Lower lobe of right lung (tissue), 2 donors: Measurements from ENCODE around the gene CAPS. TPM values are rescaled to one million over a fixed set of nuclear protein-coding genes. Genes with fewer than 3 reads are reported as not detected.
"Not testable (repeated sequence)": the region's sequence is repeated elsewhere in the genome, so short reads cannot be mapped to it uniquely, and the experiment has no call there.

ENCODE experiments used
- ATAC-seq, 2 donors: fragments of 200-7000 bp; cut with Tn5 transposase; one replicate each; pipeline ENCODE4 v1.9.1; 2020 to 2022; ENCODE audit warnings: mild to moderate bottlenecking in 2 of 2, moderate library complexity in 2 of 2
- DNase-seq: peaks from one replicate; pipeline ENCODE4 v3.0.0-alpha.2; 2020
- H3K27ac ChIP-seq: fragments of 200-600 bp; one replicate; pipeline ENCODE4 v1.8.0; 2022
- H3K27me3 ChIP-seq: fragments of 200-600 bp; one replicate; pipeline ENCODE4 v1.8.0; 2022; ENCODE audit warnings: low read depth
- H3K36me3 ChIP-seq: fragments of 200-600 bp; one replicate; pipeline ENCODE4 v1.8.0; 2022; ENCODE audit warnings: mild to moderate bottlenecking
- H3K4me1 ChIP-seq: fragments of 200-600 bp; one replicate; pipeline ENCODE4 v1.8.0; 2022
- H3K4me3 ChIP-seq: fragments of 200-600 bp; one replicate; pipeline ENCODE4 v1.8.0; 2022; ENCODE audit warnings: mild to moderate bottlenecking
- H3K9me3 ChIP-seq: fragments of 200-600 bp; one replicate; pipeline ENCODE4 v1.8.0; 2022
- intact Hi-C: fragments of 100-400 bp; cut with DNase I; formaldehyde crosslinking; loops from one replicate; pipeline ENCODE4 v1.11.0; 2022
- total RNA-seq: library from RNA; stranded (reverse); fragmentation: NEBNext Ultra II Directional; extraction: Animal tissue kit (Norgen Biotek cat#: 25700); gene quantifications from one replicate; pipeline ENCODE4 v1.2.1, GENCODE V29; 2021
- TF ChIP-seq, protein P1 (sequence below): fragments of 200-600 bp; IDR thresholded peaks from one replicate; pipeline ENCODE4 v1.8.0; 2022; ENCODE audit warnings: antibody characterized with exemption, mild to moderate bottlenecking
- donor health status: DM: no; HTN: yes; CAD: no; lungs with severe emphysema.

CAPS gene
- total RNA-seq, 1 donor from 2014 or later = 76.7 TPM

DNA sequence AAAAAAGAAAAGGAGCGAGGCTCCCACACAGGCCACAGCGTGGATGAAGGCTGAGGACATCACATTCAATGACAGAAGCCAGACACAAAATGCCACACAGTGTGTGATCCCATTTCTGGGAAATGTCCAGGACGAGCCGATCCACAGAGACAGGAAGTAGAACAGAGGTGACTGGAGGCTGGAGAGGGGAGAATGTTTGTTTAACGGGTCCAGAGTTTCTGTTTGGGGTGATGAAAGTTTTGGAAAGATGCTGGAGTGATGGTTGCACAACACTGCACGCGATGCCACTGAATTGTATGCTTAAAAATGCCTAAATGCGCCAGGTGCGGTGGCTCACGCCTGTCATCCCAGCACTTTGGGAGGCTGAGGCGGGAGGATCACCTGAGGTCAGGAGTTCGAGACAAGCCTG, 43.1 kb upstream of the CAPS start:
- H3K9me3 ChIP-seq = no peaks in the 10 kb centered on the region
- DNase-seq (no peak), ATAC-seq (no peak)
- H3K27ac ChIP-seq = no peak overlapping the region
- TF ChIP-seq, protein P1, sequence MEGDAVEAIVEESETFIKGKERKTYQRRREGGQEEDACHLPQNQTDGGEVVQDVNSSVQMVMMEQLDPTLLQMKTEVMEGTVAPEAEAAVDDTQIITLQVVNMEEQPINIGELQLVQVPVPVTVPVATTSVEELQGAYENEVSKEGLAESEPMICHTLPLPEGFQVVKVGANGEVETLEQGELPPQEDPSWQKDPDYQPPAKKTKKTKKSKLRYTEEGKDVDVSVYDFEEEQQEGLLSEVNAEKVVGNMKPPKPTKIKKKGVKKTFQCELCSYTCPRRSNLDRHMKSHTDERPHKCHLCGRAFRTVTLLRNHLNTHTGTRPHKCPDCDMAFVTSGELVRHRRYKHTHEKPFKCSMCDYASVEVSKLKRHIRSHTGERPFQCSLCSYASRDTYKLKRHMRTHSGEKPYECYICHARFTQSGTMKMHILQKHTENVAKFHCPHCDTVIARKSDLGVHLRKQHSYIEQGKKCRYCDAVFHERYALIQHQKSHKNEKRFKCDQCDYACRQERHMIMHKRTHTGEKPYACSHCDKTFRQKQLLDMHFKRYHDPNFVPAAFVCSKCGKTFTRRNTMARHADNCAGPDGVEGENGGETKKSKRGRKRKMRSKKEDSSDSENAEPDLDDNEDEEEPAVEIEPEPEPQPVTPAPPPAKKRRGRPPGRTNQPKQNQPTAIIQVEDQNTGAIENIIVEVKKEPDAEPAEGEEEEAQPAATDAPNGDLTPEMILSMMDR = no peak
- intact Hi-C loops = no loop called here
- no peaks in the 10 kb centered on the region for H3K4me1 ChIP-seq
- no peaks in the 10 kb centered on the region for H3K36me3 ChIP-seq
- no peak overlapping the region for H3K4me3 ChIP-seq
- no peaks in the 10 kb centered on the region for H3K27me3 ChIP-seq

DNA sequence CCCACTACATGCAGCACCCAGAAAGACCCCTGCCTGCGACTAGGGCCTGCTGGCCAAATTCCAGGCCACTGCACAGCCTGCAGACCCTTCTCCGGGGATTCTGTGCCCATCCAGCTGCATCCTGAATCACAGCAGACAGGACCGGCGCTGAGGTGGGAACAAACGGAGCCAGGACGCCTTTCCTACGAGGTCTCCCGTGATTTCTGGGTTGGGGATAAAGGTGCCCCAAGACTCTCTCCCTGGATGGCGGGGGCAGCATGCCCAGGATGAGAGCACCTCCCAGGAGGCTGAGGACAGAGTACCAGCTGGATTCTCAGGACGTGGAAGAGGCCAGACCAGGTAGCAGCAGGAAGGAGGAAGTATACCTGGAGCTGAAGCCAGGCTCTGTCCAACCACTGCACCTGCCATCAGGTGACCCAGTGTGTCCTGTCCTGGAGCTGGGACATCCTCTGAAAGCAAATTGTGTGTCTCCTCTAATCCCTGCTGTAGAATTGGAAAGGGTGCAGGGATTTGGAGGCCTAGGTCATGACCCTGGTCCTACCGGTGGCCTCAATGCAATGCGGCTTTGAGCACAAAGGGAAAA, 40.3 kb upstream of the CAPS start:
- ATAC-seq = no peak
- Histone ChIP-seq H3K27ac (no peak overlapping the region), H3K4me1 (no peaks in the 10 kb centered on the region), H3K4me3 (no peak overlapping the region), H3K36me3 (no peaks in the 10 kb centered on the region), H3K9me3 (no peaks in the 10 kb centered on the region), H3K27me3 (peaks cover 11% of the 10 kb centered on the region)
- intact Hi-C loops = no loop called here
- TF ChIP-seq, protein P1 = no peak
- no peak for DNase-seq

DNA sequence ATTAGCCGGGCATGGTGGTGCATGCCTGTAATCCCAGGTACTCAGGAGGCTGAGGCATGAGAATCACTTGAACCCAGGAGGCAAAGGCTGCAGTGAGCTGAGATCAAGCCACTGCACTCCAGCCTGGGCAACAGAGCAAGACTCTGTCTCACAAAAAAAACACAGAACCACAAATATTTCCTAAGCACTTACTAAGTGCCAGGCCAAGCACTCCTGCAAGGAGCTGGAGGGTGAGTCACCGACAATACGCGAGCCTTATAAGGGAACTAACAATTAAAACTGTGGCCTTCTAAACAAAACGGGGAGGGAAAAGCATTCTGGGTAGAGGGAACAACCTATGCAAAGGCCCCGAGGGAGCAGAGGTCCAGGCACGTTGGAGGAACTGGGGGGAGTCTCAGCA, 39.6 kb upstream of the CAPS start:
- intact Hi-C loops, H3K4me3 ChIP-seq, H3K36me3 ChIP-seq, DNase-seq, H3K27ac ChIP-seq, H3K4me1 ChIP-seq, H3K9me3 ChIP-seq: not testable (repeated sequence)
- peak in 1 of 2 donors; percentile 9 for ATAC-seq
- peaks cover 17% of the 10 kb centered on the region for H3K27me3 ChIP-seq

DNA sequence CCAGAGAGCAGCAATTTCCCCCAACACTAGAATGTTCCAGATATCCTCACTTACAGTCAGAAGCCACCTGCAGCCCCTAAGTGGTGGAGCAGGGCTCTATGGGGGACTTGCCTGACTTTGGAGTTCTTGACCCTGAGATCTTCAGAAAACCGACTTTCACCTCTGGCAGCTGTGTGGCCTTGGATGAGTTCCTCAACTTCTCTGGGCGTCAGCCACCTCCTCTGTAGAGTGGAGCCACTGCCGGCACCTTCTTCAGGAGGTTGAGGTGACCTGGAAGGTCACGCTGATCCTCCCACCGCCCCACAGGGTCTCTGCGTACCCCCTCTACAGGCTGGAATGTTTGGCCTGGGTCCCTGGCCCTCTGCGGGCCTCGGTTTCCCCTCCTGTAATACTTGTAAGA, 36.6 kb upstream of the CAPS start:
- peaks cover 8% of the 10 kb centered on the region for H3K4me1 ChIP-seq
- ATAC-seq = no peak
- H3K36me3 ChIP-seq = no peaks in the 10 kb centered on the region
- intact Hi-C loops = no loop called here
- peaks cover 33% of the 10 kb centered on the region for H3K27me3 ChIP-seq
- TF ChIP-seq, protein P1 = no peak
- H3K4me3 ChIP-seq = no peak overlapping the region
- no peaks in the 10 kb centered on the region for H3K9me3 ChIP-seq
- DNase-seq = no peak
- H3K27ac ChIP-seq = no peak overlapping the region

DNA sequence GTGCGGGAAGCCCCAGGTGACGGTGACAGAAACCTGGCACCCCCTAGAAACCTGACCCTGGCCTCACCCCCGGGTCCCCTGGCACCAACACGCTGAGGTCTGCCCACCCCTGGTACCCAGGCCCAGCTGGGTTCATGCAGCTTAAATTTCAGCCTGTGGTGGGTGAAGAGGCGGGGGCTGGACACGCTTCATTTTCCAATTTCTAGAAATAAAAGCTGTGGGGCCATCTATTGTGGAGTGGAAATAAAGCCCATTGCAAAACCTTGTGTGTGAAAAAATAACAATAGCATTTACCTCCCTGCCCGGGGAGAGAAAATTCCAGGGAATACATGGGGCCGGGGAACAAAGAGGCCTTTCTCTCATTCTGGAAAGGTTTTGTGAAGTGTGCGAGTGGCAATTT, 36.2 kb upstream of the CAPS start:
- H3K4me3 ChIP-seq = no peak overlapping the region
- H3K36me3 ChIP-seq = no peaks in the 10 kb centered on the region
- no peaks in the 10 kb centered on the region for H3K9me3 ChIP-seq
- H3K27ac ChIP-seq = no peak overlapping the region
- H3K4me1 ChIP-seq = peaks cover 8% of the 10 kb centered on the region
- DNase-seq = no peak
- intact Hi-C loops = no loop called here
- no peak for ATAC-seq
- peaks cover 33% of the 10 kb centered on the region for H3K27me3 ChIP-seq
- TF ChIP-seq, protein P1 = no peak

DNA sequence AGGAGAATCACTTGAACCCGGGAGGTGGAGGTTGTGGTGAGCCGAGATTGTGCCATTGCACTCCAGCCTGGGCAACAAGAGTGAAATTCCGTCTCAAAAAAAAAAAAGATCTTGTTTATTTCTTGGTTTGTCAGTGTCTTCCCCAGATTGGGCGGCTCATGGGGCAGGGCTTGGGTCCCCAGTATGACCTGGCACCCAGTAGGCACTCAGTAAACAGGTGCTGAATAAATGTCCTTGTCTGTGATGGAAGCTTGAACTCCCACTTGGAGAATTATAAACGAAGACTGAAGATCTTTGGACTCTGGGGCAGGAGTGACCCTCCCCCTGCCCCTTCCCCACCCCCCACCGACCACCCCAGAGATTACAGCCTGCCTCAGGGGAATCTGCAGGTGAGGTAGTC, 33.9 kb upstream of the CAPS start:
- H3K4me1 ChIP-seq = peaks cover 8% of the 10 kb centered on the region
- DNase-seq (no peak), ATAC-seq (no peak)
- no peak overlapping the region for H3K4me3 ChIP-seq
- H3K27ac ChIP-seq = no peak overlapping the region
- peaks cover 33% of the 10 kb centered on the region for H3K27me3 ChIP-seq
- TF ChIP-seq, protein P1 = no peak
- H3K36me3 ChIP-seq = no peaks in the 10 kb centered on the region
- intact Hi-C loops = no loop called here
- no peaks in the 10 kb centered on the region for H3K9me3 ChIP-seq
